Right cardiac atrium (tissue), 5 donors: Measurements from ENCODE around the gene VAMP8. TPM values are rescaled to one million over a fixed set of nuclear protein-coding genes. Genes with fewer than 3 reads are reported as not detected.

Experiments
- ATAC-seq, 2 donors: fragments of 200-7000 bp; cut with Tn5 transposase; one replicate each; pipeline versions ENCODE4 v1.8.0 to v1.9.1; 2020; ENCODE audit warnings: moderate library complexity in 2 of 2, mild to moderate bottlenecking in 1 of 2
- DNase-seq, 3 donors: peaks; one replicate each; pipeline ENCODE4 v3.0.0-alpha.2; 2020
- H3K27ac ChIP-seq: one replicate; pipeline ENCODE4 v1.5.1; 2013; ENCODE audit warnings: mild to moderate bottlenecking, low read length, control low read depth, moderate library complexity
- H3K27me3 ChIP-seq: one replicate; pipeline ENCODE4 v1.6.1; 2013; ENCODE audit not compliant: control insufficient read depth, insufficient read depth
- H3K4me1 ChIP-seq: one replicate; pipeline ENCODE4 v1.6.1; 2013; ENCODE audit warnings: low read length; ENCODE audit not compliant: control insufficient read depth, insufficient read depth
- H3K4me3 ChIP-seq: one replicate; pipeline ENCODE4 v1.5.1; 2013; ENCODE audit warnings: low read length, control low read depth
- H3K9me3 ChIP-seq: one replicate; pipeline ENCODE4 v1.6.1; 2013; ENCODE audit warnings: low read length; ENCODE audit not compliant: control insufficient read depth
- WGBS: extraction: QIAGEN DNeasy Blood & Tissue Kit; methylation state at CpG from one replicate; pipeline ENCODE4 v1.1.7; 2013; 5-methylcytosine and 5-hydroxymethylcytosine counted together
- intact Hi-C, 4 donors: fragments of 100-400 bp; cut with DNase I; formaldehyde crosslinking; loops; one replicate each; pipeline versions ENCODE4 v1.11.0 to v1.14.0; 2022 to 2023
- polyA plus RNA-seq: library from polyadenylated mRNA; stranded (reverse); fragments of 200-250 nt; gene quantifications from one replicate; pipeline ENCODE4 v1.2.3, GENCODE V29; 2013
- total RNA-seq, 4 donors: library from RNA; stranded (reverse); fragmentation: NEBNext Ultra II Directional; extraction: Animal tissue kit (Norgen Biotek cat#: 25700); gene quantifications; one replicate each; pipeline ENCODE4 v1.2.1, GENCODE V29; 2021
- donor health status: healthy with polysubstance abuse.
- donor health status: DM: no; HTN: yes; CAD: no.
- donor health status: DM: no; HTN: no; CAD: no.
- donor health status: DM: no; HTN: yes; CAD: no; lungs with severe emphysema.
- donor health status: DM: yes; HTN: yes; CAD: no.

The VAMP8 gene
- total and polyA plus RNA-seq, 5 donors: 24.9 to 38.3 (median 32.6) TPM

DNA sequence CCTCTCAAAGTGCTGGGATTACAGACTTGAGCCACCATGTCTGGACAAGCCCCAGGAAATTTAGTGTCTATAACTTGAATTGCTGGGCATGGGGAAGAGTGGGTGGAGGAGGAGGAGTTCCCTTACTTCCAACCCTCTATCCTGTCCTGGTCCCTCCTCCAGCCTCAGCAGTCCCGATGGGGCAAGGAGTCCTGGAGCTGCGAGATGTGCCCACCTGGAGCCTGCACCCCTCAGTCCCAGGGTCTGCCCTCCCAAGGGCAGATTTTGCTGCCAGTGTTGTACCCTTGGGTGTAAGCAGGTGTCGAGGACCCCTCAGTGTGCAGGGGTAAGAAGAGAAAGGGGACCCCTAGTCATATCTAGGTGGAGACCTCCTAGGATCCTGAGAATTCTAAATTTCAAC is 2.8 kb downstream of the VAMP8 start:
- ATAC-seq: no peak
- H3K4me1 ChIP-seq: peaks cover 15% of the 10 kb centered on the region
- H3K9me3 ChIP-seq: no peaks in the 10 kb centered on the region
- WGBS: 78% methylated on average over 3 of the region's 3 CpGs
- H3K27ac ChIP-seq: no peak overlapping the region
- intact Hi-C loops: no loop called here
- no peaks in the 10 kb centered on the region for H3K27me3 ChIP-seq
- H3K4me3 ChIP-seq: no peak overlapping the region
- no peak for DNase-seq

DNA sequence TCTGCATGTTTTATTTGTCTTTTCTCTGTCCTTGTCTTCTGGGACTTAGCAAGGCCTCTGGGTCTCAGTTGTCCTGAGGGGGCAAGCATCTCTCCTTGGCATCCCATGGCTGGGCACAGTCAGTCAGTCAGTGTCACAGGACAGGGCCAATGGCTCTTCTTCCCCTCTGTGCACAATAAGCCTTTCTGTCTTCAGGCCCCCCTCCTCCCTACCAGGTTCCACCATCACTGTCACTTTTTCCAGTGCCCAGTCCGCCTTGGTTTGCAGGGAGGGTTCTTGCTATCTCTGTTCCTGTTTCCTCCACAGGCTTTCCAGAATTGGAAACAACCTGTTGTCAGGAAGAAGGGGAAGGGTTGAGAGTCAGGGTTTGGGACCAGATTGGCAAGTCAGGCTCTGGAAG is 5.1 kb downstream of the VAMP8 start:
- Histone ChIP-seq H3K9me3 (no peaks in the 10 kb centered on the region), H3K27ac (no peak overlapping the region), H3K4me1 (peaks cover 21% of the 10 kb centered on the region), H3K4me3 (no peak overlapping the region), H3K27me3 (no peaks in the 10 kb centered on the region)
- no peak for DNase-seq
- intact Hi-C loops: no loop called here
- ATAC-seq: peak in 1 of 2 donors; percentile 24
- WGBS: 58% methylated on average over 1 of the region's 1 CpG

DNA sequence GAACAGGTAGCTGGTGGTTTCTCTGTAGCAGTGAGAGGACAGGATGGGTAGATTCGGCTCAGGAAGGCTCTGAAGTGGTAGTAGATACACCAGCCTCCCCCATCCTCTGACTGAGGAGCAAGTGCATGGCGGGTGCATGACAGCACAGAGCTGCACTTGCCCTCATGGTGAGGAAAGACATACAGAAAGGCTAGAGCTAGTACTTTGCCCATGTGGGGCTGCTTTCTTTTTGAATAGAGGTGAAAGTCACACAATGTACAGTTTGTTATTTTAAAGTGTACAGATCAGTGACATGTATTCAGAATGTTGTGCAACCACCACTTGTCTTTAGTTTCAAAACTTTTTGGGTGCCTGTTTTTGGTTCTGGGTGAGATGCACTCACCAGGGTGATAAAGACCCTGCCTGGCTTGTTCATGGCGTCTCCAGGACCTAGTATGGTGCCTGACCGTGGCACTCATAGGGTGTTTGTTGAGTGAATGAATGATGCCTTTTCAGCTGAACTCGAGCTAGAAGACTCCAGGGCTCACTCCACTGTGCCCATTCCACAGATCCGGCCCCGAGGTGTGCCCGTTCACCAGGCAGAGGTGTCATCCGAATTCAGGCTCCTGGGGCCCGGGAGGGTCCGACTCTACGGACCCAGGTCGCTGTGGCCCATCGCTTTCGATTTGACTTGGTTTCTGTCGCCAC is 6.4 kb downstream of the VAMP8 start:
- intact Hi-C loops: no loop called here
- H3K9me3 ChIP-seq: no peaks in the 10 kb centered on the region
- peaks cover 20% of the 10 kb centered on the region for H3K4me1 ChIP-seq
- DNase-seq: no peak
- H3K4me3 ChIP-seq: peak overlapping the region; percentile 71
- 18% methylated on average over 16 of the region's 16 CpGs for WGBS
- H3K27me3 ChIP-seq: no peaks in the 10 kb centered on the region
- H3K27ac ChIP-seq: peak overlapping the region; percentile 58
- ATAC-seq: no peak

DNA sequence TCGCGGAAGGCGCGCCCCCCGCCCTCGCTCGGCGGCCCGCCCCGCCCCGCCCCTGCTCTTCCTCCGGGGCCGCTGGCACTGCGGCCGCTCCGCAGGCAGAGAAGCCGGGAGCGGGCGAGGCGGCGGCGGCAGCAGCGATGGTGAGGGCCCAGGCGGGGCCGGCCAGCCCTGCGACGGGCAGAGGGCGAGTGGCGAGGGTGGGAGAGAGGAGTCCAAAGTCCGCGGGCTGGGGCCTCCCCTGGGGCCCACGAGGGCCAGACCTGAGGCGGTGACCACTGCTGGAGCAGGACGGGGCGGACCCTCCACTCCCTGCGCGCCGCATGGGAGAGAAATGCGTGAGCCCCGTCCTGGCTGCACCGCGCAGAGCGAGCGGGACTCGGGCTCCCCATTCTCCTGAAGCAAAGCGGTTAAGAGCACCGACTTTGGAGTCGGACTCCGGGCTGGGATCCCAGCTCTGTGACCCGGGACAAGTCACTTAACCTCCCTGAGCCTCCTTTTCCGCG is 7.0 kb downstream of the VAMP8 start, which contains the start of gene VAMP5:
Gene VAMP5, plus strand, starts transcription at position 78 of the 503 bp plus-strand sequence. Its CDS starts 60 bp downstream, at position 138.
- H3K4me1 ChIP-seq: peaks cover 23% of the 10 kb centered on the region
- 4% methylated on average over 52 of the region's 52 CpGs for WGBS
- H3K9me3 ChIP-seq: no peaks in the 10 kb centered on the region
- ATAC-seq (peak; percentile 58 to 64), DNase-seq (peak; percentile 55 to 83 (median 82))
- peak within 1 kb of the TSS; percentile 95 for H3K27ac ChIP-seq
- H3K4me3 ChIP-seq: peak within 1 kb of the TSS; percentile 71
- H3K27me3 ChIP-seq: no peaks in the 10 kb centered on the region
- intact Hi-C loops: no loop called here

DNA sequence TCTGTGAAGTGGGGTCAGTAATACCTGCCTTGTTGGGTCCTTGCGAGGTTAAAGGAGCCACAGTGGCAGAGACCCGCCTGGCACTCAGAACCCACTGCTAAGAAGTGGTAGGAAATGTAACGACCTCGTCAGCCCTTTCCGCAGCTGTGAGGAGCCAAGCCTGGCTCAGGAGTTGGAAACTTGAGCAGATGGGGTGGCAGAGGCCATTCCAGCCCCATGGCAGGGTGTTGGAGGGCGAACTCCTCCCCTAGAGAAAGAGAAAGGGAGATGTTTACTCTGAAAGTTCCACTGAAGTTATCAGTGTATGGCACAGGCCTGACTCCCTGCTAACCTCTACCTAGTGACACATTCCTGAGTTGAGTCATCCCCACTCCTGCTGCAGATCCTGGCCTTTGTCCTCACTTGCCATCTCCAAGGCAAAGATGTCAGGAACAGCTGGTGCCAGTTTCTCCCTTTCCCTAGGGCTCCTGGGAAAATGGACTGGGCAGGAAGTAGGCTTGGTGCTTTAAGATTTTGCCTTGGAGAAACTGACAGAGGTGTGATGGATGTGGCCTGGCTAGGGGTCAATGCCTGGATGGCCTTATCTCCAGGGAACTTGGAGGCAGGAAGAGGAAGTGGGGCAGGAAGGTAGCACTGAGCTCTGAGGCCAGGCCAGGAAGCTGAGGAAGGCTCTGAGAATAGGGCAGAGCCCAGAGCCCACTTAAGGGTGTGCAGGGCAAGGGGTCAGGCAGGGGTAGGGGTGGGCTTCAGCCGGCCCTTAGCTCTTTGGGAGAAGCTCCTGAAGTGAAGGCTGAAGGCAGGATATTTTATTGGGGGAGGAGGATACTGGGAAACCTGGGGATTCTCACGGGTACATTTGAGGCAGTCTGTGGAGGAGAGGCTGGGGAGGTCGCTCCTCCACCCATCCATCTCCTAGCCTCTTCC is 7.7 kb downstream of the VAMP8 start:
- ATAC-seq (peak; percentile 60 to 76), DNase-seq (peak; percentile 50 to 73 (median 71))
- Histone ChIP-seq H3K27ac (peak overlapping the region; percentile 95), H3K4me1 (peaks cover 23% of the 10 kb centered on the region), H3K9me3 (no peaks in the 10 kb centered on the region), H3K27me3 (no peaks in the 10 kb centered on the region), H3K4me3 (peak overlapping the region; percentile 71)
- intact Hi-C loops: no loop called here
- 21% methylated on average over 9 of the region's 9 CpGs for WGBS

DNA sequence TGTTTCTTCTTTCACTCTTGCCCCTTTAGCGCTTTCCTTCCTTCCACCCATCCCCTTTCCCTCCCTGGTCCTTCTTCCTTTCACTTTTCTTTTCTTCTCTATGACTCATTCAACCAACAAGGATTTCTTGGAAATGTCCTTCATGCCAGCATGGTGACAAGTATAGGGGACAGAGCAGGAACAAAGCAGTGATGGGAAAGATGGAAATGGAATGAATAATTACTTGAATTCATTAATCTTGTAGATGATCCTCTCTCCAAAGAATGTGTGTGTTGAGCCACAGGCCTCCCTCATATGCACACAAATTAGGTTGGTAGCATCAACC is 8.4 kb downstream of the VAMP8 start:
- DNase-seq (no peak), ATAC-seq (no peak)
- Histone ChIP-seq H3K4me1 (peaks cover 27% of the 10 kb centered on the region), H3K9me3 (no peaks in the 10 kb centered on the region), H3K4me3 (peak overlapping the region; percentile 71), H3K27me3 (no peaks in the 10 kb centered on the region), H3K27ac (peak overlapping the region; percentile 95)
- intact Hi-C loops: no loop called here
- WGBS: 52% methylated on average over 1 of the region's 1 CpG

DNA sequence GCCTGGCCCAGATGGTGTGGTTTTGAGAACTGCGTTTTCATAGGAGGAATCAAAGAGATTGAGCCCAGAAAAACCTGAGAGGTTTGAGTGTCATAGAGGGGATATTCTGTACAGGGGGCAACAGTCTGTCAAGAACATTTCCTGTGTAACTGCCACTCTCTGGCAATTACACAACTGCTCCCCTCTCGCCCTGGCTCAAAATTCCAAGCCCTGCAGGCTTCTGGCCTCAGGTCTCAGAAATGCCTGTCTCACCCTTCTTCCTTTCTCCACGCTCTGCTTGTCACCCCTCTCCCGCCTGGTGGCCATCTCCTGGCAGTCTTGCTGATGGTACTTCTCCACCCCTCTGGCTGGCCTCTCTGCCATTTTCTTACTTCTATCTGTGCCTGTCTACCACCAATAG is 10.8 kb downstream of the VAMP8 start:
- H3K4me3 ChIP-seq: no peak overlapping the region
- WGBS: 57% methylated on average over 4 of the region's 4 CpGs
- DNase-seq: no peak
- H3K9me3 ChIP-seq: no peaks in the 10 kb centered on the region
- peak overlapping the region; percentile 63 for H3K27ac ChIP-seq
- intact Hi-C loops: no loop called here
- no peaks in the 10 kb centered on the region for H3K27me3 ChIP-seq
- ATAC-seq: no peak
- peaks cover 29% of the 10 kb centered on the region for H3K4me1 ChIP-seq

DNA sequence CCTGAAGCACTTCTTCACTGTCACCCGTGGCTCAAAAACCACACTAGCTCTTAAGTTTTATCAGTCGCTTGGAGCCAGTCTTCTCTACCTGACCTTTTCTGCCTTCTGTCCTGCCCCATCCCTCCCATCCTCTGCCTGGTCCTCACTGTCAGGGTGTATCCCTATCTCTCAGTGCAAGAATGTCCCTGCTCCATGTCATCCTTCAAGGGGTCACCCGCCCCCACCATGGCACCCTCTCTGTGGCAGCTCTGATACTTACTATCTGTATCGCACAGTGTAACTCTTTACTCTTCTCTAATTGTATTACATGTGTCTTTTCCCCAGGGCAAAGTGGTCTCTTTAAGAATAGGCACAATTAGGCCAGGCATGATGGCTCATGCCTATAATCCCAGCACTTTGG is 11.3 kb downstream of the VAMP8 start:
- peaks cover 27% of the 10 kb centered on the region for H3K4me1 ChIP-seq
- H3K27ac ChIP-seq: peak overlapping the region; percentile 63
- H3K27me3 ChIP-seq: no peaks in the 10 kb centered on the region
- intact Hi-C loops: no loop called here
- no peak for ATAC-seq
- H3K9me3 ChIP-seq: no peaks in the 10 kb centered on the region
- 52% methylated on average over 4 of the region's 4 CpGs for WGBS
- H3K4me3 ChIP-seq: no peak overlapping the region
- no peak for DNase-seq

DNA sequence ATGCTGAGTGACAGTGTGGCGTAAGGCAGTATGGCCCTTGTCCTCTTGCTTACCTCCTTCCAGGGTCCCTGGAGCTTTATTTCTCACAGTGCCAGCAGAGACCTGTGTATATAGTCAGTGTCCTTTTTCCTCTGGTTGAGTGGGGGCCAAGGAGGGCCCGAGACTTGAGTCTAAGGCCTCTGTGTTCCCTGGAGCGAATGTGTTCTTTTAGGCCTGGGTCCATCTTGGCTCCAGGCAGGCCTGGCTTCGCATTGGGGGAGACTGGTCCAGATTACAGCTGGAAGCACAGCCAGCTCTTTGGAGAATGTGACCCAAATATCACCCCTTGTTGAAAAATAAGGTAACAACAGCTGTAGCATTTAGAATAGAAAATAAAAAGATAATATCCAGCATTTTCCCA is 11.8 kb downstream of the VAMP8 start:
- Histone ChIP-seq H3K27me3 (no peaks in the 10 kb centered on the region), H3K4me3 (no peak overlapping the region), H3K4me1 (peaks cover 28% of the 10 kb centered on the region), H3K27ac (peak overlapping the region; percentile 69), H3K9me3 (no peaks in the 10 kb centered on the region)
- ATAC-seq: peak in 1 of 2 donors; percentile 58
- intact Hi-C loops: no loop called here
- WGBS: 60% methylated on average over 4 of the region's 4 CpGs
- DNase-seq: peak; percentile 59 to 90 (median 85)

DNA sequence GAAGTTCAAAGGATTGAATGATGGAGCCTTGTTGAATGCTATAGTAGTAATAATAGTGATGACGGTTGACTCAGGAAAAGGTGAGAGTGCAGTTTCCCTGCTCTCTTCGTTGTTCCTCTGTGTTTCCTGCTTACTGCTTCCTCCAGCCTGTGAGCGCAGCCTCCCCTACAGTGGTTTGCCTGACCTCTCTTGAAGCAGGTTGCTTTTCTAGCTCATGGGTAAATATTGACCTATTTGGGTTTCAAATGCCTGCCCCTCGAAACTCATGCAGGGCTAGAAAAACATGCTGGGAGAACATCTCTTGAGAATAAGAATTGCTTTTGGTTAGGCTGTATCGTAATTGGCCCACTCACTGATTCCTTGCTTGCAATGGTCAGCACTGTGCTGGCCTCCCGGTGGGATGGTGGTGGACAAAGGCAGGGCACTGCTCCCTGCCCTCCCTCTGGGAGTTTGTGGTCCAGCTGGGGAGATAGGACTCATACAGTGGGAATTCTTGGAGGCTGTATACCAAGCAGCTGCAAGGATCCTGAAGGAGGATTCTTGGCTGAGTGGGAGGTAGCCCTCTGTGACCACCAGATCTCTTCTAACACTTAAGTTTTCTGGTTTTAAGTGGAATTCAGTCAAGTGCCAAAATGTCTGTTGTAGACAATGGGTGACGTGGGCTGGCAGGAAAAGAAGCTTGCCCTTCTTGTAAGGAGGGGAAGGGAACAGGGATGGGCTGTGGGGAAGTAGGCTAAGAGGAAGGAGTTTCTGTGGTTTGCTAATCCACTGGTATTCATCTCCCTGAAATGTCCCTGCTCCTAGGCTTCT is 12.8 kb downstream of the VAMP8 start:
- H3K27me3 ChIP-seq: no peaks in the 10 kb centered on the region
- H3K4me1 ChIP-seq: peaks cover 34% of the 10 kb centered on the region
- WGBS: 32% methylated on average over 7 of the region's 7 CpGs
- H3K27ac ChIP-seq: peak overlapping the region; percentile 94
- DNase-seq: peak; percentile 62 to 86 (median 81)
- no peaks in the 10 kb centered on the region for H3K9me3 ChIP-seq
- intact Hi-C loops: no loop called here
- no peak overlapping the region for H3K4me3 ChIP-seq
- ATAC-seq: peak; percentile 64 to 67
